ENCODE measurements around the gene PPP1R14B. TPM values are rescaled to one million over a fixed set of nuclear protein-coding genes. Genes with fewer than 3 reads are reported as not detected.

The PPP1R14B gene
- total RNA-seq, 1 experiment from 2014 or later = 435 TPM

DNA sequence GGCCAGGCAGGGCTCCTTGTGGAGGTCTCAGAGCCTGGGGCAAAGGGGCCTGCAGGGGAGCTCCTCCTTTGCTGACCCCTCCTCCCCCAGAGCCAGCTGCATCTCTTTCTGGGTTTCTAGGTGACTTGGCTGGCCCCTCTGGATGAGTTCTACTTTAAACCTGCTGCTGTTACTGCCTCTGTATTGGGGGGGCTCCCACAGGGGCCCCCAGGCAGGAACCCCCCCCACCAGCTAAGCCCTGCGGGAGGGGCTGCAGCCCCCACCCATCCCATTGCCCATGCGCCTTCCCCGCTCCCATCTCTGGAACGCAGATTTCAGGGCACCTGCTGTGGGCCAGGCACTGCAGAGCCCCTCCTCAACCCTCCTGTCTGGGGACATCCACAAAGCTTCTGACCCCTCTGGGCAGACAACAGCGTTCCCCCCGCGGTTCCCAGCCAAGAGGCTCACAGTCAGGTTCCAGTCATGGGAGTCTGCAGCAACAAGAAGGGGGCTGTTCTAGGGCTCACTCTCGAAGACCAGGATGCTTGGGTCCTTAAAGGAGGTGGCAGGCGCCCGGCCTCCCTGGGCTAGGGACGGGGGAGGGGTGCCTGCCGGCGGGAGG lies 3.8 kb upstream of the PPP1R14B start:
- BruUV-seq (replicated peaks) = no TSS peak
- H3K9me2 ChIP-seq (ENCODE audit: insufficient read depth) = no peaks in the 10 kb centered on the region
- no peak overlapping the region for H3K27ac ChIP-seq
- peak overlapping the region; percentile 99 for H3K4me2 ChIP-seq
- TF ChIP-seq EZH2 (IDR thresholded peaks at IDR 0.05; ENCODE audit: low read depth) = no peak
- TF ChIP-seq, protein P1, sequence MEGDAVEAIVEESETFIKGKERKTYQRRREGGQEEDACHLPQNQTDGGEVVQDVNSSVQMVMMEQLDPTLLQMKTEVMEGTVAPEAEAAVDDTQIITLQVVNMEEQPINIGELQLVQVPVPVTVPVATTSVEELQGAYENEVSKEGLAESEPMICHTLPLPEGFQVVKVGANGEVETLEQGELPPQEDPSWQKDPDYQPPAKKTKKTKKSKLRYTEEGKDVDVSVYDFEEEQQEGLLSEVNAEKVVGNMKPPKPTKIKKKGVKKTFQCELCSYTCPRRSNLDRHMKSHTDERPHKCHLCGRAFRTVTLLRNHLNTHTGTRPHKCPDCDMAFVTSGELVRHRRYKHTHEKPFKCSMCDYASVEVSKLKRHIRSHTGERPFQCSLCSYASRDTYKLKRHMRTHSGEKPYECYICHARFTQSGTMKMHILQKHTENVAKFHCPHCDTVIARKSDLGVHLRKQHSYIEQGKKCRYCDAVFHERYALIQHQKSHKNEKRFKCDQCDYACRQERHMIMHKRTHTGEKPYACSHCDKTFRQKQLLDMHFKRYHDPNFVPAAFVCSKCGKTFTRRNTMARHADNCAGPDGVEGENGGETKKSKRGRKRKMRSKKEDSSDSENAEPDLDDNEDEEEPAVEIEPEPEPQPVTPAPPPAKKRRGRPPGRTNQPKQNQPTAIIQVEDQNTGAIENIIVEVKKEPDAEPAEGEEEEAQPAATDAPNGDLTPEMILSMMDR (conservative IDR thresholded peaks at IDR 0.05) = no peak
- peaks cover 22% of the 10 kb centered on the region for H3K79me2 ChIP-seq (ENCODE audit: low read depth)
- peaks cover 5% of the 10 kb centered on the region for H3K4me1 ChIP-seq (replicated peaks; ENCODE audit: insufficient read depth)
- H3F3A ChIP-seq (ENCODE audit: insufficient read depth, low read depth) = peaks cover 52% of the 10 kb centered on the region
- intact Hi-C loops (cut with micrococcal nuclease; ENCODE audit: unreplicated experiment) = no loop called here
- H4K20me1 ChIP-seq (ENCODE audit: insufficient read depth) = peaks cover 9% of the 10 kb centered on the region; the same call in 1 of the 2 replicates
- peak overlapping the region; percentile 86 for H3K4me3 ChIP-seq
- no peaks in the 10 kb centered on the region for H3K27me3 ChIP-seq (ENCODE audit: insufficient read depth, low read depth)
- POLR2A ChIA-PET (ENCODE audit: unreplicated experiment) = no interaction called here
- peak overlapping the region; percentile 90 for H2AFZ ChIP-seq
- no peaks in the 10 kb centered on the region for H3K9me3 ChIP-seq (ENCODE audit: insufficient read depth, low read depth)
- CTCF ChIA-PET = interaction anchor here (0.6 to 0.7 kb wide), 2 partner anchors 53 to 431 kb away, joined by 3 read pairs; no protein-coding TSS in a partner anchor
- DNase-seq = no peak
- no peaks in the 10 kb centered on the region for H3K36me3 ChIP-seq (ENCODE audit: low read depth)

DNA sequence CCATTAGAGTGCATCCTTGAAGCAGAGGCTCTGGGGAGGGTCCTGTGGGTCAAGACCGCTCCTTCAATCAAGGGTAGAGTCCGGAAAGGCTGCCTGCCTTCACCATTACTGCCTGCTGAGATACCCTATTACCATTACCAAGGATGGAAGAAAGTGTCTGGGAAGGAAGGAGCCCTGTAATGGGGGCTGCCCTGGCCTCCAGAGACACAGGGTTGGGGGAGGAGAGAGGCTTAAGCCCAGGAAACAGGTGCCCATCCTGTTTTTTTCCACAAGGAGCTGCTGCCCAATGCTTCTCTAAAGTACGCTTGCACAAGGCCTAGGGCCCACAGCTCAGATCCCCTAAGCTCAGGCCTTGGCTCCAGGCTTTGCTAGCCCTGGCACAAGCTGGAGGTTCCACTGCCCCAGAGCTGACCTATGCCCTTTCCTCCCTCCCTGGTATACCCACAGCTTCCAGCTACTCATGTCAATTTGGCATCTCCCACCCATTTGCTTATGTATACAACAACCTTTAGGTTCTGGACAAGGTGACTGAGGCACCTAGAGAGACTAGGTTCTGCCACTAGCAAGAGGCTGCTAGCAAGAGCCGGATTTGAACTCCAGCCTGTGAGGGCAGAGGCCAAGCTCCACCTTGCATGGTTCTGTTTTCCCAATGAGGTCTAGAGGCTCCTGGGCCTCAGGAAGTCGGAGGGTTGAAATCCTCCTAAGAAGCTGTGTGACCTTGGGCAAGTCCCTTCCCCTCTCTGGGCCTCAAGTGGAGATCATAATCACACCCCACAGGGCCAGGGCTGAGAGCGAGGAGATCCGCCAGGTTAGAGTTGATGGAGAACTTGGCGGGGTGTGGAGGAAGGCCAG lies 3.0 kb upstream of the PPP1R14B start:
- Histone ChIP-seq H2AFZ (no peak overlapping the region), H3K4me1 (replicated peaks; ENCODE audit: insufficient read depth) (peaks cover 12% of the 10 kb centered on the region), H3F3A (ENCODE audit: insufficient read depth, low read depth) (peaks cover 57% of the 10 kb centered on the region), H3K79me2 (ENCODE audit: low read depth) (peaks cover 29% of the 10 kb centered on the region), H3K36me3 (ENCODE audit: low read depth) (no peaks in the 10 kb centered on the region), H3K9me2 (ENCODE audit: insufficient read depth) (no peaks in the 10 kb centered on the region), H4K20me1 (ENCODE audit: insufficient read depth) (peaks cover 13% of the 10 kb centered on the region; the same call in 1 of the 2 replicates), H3K9me3 (ENCODE audit: insufficient read depth, low read depth) (no peaks in the 10 kb centered on the region), H3K27me3 (ENCODE audit: insufficient read depth, low read depth) (no peaks in the 10 kb centered on the region), H3K4me2 (no peak overlapping the region), H3K4me3 (no peak overlapping the region), H3K27ac (no peak overlapping the region)
- DNase-seq = no peak
- TF ChIP-seq, protein P1 (conservative IDR thresholded peaks at IDR 0.05) = no peak
- TF ChIP-seq EZH2 (IDR thresholded peaks at IDR 0.05; ENCODE audit: low read depth) = no peak
- ChIA-PET POLR2A (ENCODE audit: unreplicated experiment) (no interaction called here), CTCF (interaction anchor here (0.6 kb wide), 2 partner anchors 54 to 1452 kb away, joined by 3 read pairs; no protein-coding TSS in a partner anchor)
- BruUV-seq (replicated peaks) = no TSS peak
- intact Hi-C loops (cut with micrococcal nuclease; ENCODE audit: unreplicated experiment) = no loop called here

DNA sequence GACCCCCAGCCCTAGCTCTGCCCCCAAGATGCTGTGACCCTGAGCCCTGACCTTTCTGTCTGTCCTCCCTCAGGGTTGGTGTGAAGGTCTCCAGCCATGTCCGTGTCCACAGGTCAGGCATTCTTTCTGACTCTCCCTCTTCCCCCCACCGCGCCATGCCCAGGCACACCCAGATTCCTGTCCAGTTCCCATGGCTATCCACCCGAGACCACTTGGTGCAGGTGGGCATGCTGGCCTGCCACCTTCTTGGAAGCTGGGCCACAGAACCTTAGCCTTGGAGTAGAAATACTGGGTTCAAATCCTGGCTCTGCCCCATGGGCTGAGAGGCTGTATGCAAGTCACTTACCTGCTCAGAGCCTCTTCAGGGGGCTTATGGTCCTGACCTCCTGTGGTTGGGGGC lies 2.3 kb upstream of the PPP1R14B start:
- TF ChIP-seq EZH2 (IDR thresholded peaks at IDR 0.05; ENCODE audit: low read depth) = no peak
- TF ChIP-seq, protein P1 (conservative IDR thresholded peaks at IDR 0.05) = no peak
- no peaks in the 10 kb centered on the region for H3K9me3 ChIP-seq (ENCODE audit: insufficient read depth, low read depth)
- H2AFZ ChIP-seq = no peak overlapping the region
- H4K20me1 ChIP-seq (ENCODE audit: insufficient read depth) = 0 out of 2 replicates have a peak, but pooled peaks cover 11% of the 10 kb centered on the region
- peaks cover 14% of the 10 kb centered on the region for H3K4me1 ChIP-seq (replicated peaks; ENCODE audit: insufficient read depth)
- no peak overlapping the region for H3K4me3 ChIP-seq
- H3K36me3 ChIP-seq (ENCODE audit: low read depth) = no peaks in the 10 kb centered on the region
- BruUV-seq (replicated peaks) = no TSS peak
- CTCF ChIA-PET = interaction anchor here (0.6 kb wide), 1 partner anchor 1451 kb away, joined by 3 read pairs; no protein-coding TSS in a partner anchor
- no peak overlapping the region for H3K4me2 ChIP-seq
- H3K9me2 ChIP-seq (ENCODE audit: insufficient read depth) = no peaks in the 10 kb centered on the region
- H3F3A ChIP-seq (ENCODE audit: insufficient read depth, low read depth) = peaks cover 63% of the 10 kb centered on the region
- POLR2A ChIA-PET (ENCODE audit: unreplicated experiment) = no interaction called here
- intact Hi-C loops (cut with micrococcal nuclease; ENCODE audit: unreplicated experiment) = no loop called here
- DNase-seq = no peak
- H3K79me2 ChIP-seq (ENCODE audit: low read depth) = peaks cover 34% of the 10 kb centered on the region
- H3K27me3 ChIP-seq (ENCODE audit: insufficient read depth, low read depth) = no peaks in the 10 kb centered on the region
- no peak overlapping the region for H3K27ac ChIP-seq
